HG03342 (cell line): ENCODE measurements around the gene TUBB1.

Experiments used
- ATAC-seq: cut with Tn5 transposase; IDR thresholded peaks from one replicate; pipeline ENCODE4 v1.9.1; 2021; ENCODE audit warnings: mild to moderate bottlenecking, moderate library complexity; ENCODE audit not compliant: unreplicated experiment

Gene TUBB1

DNA sequence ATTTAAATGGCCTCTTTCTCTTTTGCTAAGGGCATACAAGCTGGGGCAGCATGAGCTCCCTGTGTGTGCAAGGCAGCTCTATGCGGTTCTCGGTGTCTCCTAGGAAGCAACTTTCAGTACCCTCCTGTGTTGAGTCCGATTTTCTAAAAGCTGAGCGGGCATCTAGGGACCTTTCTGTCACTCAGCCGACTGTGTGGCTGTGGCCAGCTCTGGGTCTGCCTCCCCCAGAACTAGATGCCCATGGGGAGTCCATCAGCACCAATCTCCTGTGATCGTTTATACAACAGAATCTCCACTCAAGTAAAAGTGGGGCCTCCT is 30.7 kb upstream of the TUBB1 start:
- ATAC-seq, result no peak

DNA sequence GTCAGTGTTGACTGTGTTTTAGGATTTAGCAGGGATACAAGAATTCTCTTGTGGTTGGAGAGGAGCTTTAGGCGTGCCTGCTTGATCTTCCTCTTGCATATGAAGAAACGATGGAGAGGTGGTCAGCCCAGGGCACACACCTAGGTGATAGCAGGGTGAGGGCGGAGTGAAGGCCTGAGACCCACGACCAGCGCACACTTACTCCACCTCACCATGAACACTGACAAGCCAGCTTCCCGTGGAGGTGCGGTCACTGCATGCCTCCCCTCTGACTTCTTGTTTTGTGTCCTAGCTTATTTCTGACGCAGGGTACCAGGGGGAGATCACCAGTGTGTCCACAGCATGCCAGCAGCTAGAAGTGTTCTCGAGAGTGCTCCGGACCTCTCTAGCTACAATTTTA is 30.0 kb upstream of the TUBB1 start:
- no peak for ATAC-seq

GRCh38 chr20:58990651-58991445 is 28.4 kb upstream of the TUBB1 start:
- no peak for ATAC-seq

GRCh38 chr20:58991715-58992114 is 27.5 kb upstream of the TUBB1 start:
- ATAC-seq, result no peak

DNA sequence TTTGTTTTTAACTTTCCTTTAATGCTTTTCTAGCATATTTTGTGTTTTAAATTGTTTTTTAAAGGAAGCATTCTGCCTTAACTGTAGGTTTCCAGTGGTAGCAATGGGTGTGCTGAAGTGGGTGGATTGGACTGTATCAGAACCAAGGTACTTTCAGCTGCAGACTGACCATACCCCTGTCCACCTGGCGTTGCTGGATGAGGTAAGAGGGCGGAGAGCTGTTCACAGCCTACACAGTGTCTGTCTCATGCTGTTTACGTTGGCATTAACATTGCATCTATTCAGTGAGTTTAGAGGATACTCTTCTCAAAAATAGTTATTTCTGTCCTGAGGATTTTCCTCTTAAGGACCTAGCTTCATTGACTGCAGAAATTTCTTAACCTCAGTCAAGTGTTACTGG is 26.3 kb upstream of the TUBB1 start:
- ATAC-seq, result no peak

- ATAC-seq, result no peak
These were observed 25.6 kb upstream of the TUBB1 start for GRCh38 chr20:58993332-58994248.

- no peak for ATAC-seq
These were observed 24.7 kb upstream of the TUBB1 start for GRCh38 chr20:58994390-58995159.

- no peak for ATAC-seq
These were observed 23.6 kb upstream of the TUBB1 start for GRCh38 chr20:58995461-58996225.

DNA sequence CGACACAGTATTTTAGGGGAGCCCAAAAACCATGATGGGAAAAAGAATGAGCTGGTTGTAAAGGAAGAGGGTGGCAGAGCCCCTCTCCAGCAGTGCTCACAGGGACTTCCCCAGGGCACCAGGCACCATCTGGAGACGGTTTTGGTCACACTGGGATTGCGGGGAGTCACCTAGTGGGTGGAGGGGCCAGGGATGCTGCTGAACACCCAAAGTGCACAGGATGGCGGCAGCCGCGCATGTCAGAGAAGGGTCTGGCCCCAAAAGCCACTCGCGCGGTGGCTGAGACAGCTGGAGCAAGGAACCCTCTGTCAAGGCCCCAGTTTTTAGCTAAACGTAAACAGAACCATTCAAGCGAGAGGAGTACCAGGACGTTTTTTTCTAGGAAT is 23.0 kb upstream of the TUBB1 start:
- no peak for ATAC-seq

DNA sequence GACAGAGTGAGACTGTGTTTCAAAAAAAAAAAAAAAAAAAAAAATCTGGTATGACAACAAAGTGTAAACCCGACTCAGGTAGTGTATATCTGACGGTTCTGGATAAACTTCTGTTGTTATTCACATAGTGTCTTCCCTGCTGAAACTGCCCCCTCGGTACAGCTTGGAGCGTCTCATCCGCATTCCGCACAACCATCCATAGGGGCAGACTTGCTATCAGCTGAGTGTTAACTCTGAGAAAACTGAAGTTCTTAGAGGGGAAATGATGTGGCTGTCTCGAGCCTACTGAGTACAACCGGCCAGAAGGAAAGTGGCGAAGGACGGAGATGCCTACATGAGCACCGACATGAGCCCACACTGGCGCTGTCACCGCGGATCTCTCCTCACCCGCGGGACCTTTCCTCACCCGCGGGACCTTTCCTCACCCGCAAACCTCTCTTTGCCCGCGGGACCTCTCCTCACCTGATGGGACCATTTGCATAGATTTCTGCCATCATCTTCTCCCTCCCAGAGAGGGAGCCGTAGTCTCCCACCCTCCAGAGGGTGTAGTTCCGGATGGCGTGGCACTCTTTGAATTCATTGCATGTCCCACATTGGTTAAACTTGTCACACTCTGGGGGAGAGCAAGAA is 22.0 kb upstream of the TUBB1 start:
- no peak for ATAC-seq

DNA sequence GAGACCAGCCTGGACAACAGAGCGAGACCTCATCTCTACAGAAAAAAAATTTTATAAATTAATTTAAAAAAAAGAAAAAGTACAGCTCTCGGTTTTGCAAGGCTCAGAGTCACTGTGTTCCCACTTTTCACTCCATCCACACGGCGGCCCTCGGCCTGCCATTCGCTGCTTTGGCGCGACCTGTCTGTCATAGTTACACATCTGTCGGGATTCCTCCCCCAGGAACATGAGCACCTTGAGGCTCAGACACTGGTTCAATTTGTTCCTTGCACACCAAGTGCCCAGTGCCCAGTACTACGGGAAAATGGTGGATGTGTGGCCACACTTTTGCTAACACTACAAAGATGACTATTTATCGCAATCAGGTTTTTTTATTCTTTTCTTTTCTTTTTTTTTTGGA is 20.6 kb upstream of the TUBB1 start:
- no peak for ATAC-seq

- no peak for ATAC-seq
These were observed 18.9 kb upstream of the TUBB1 start for GRCh38 chr20:59000326-59000725.

GRCh38 chr20:59001068-59001448 is 18.2 kb upstream of the TUBB1 start:
- ATAC-seq, result no peak

GRCh38 chr20:59001449-59002171 is 17.6 kb upstream of the TUBB1 start:
- no peak for ATAC-seq

GRCh38 chr20:59002388-59002787 is 16.8 kb upstream of the TUBB1 start:
- ATAC-seq, result no peak

DNA sequence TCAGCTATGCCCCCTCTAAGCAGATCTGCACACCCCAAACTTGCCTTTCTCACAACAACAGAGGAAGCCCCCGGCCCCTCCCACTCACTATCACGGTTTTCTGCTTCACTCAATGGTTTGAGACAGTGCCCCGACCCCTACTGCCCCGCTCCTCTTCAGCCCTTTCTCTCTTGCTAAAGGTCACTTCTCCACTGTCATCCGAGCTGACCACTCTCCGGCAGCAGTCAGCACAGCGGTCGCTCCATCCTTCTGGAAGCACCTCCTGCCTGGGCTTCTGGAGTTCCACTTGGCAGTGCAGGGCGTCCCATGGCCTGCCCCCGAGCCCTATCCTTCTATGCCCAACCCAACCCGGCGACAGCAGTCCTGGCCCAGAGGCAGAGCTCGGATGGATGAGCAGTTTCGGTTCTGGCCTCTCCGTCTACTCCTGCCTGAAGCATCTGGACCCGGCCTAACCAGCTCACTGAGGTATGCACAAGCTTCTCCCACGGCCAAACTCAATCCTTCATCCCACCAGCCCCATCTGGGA is 16.3 kb upstream of the TUBB1 start:
- ATAC-seq, result no peak

DNA sequence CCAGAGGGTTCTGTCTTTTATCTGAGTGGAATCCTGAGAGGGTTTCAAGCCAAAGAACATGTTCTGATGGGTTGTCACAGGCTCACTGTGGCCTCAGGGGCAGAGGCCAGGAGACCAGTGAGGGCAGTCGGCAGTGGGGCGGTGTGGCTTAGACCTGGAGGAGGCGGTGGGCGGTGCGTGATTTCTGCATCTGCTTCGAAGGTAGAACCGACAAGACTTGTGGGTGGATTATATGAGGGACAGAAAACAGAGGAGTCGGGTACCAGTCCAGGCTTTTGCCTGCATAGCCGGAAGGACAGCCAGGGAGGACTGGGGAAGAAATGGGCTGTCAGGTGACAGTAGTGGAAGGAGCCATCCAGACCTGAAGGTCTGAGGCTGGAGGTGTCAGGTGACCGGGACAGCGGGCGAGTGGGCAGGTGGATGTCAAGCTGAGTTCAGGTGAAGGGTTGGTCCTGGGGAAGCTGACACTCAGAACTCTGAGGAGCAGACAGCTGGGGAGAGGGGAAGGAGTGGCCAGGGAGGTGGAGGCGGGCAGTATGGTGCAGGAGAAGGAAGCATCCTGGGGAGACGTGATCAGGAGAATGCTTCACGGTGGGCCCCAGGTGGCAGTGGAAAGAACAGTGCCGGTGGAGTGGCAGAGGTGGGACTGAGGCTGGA is 15.3 kb upstream of the TUBB1 start:
- no peak for ATAC-seq

DNA sequence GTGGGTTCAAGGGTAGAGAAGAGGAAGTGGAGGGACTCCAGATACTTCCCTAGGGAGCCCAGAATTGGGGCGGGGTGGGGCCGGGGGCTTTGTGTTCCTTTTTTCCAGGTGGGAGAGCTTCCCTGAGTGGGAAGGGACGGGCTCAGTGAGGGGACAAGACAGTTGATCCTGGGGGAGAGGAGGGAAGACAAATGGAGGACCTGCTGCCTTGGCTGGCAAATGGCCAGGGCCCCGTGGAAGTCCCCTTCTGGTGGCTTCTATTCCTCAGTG is 14.8 kb upstream of the TUBB1 start:
- ATAC-seq, result no peak
